HepG2 (cell line): ENCODE results near the gene GRM1. TPM values are rescaled to one million over a fixed set of nuclear protein-coding genes. Genes with fewer than 3 reads are reported as not detected.

Source experiments
- ATAC-seq: fragments of 200-7000 bp; cut with Tn5 transposase; 3 replicates; pipeline ENCODE4 v1.9.1; 2020; ENCODE audit warnings: mild to moderate bottlenecking, moderate library complexity
- BruUV-seq: library from RNA; stranded (reverse); fragments of 400-500 nt; replicated peaks from 2 replicates; lab custom pipeline; 2021; lab: Mats Ljungman, UMichigan
- CTCF ChIA-PET: fragments of 300-600 bp; formaldehyde crosslinking; extraction: SDS; loops from one replicate; lab custom pipeline; 2021; ENCODE audit warnings: low total read pairs, inconsistent platforms, low intra/inter-chr PET ratio; lab: Yijun Ruan, JAX
- POLR2A ChIA-PET: fragments of 350-600 bp; sonication (Branson Sonifier 250); formaldehyde crosslinking; loops from one replicate; lab custom pipeline; 2020; ENCODE audit warnings: antibody characterized with exemption, inconsistent platforms; lab: Yijun Ruan, JAX
- DNase-seq: peaks from one replicate; pipeline ENCODE4 v3.0.0-alpha.2; 2015; ENCODE audit warnings: low spot score
- FAIRE-seq: peaks from 3 replicates; lab custom pipeline; 2011; peaks lifted over from hg19 to GRCh38; lab: Jason Lieb, UNC
- H2AFZ ChIP-seq: one replicate; pipeline ENCODE4 v1.6.1; 2011; ENCODE audit warnings: low read length, inconsistent platforms
- H3K27ac ChIP-seq: fragments of 300-600 bp; 3 replicates; pipeline ENCODE4 v1.8.0; 2011; ENCODE audit warnings: mixed run types, mild to moderate bottlenecking, mixed read lengths, low read length, inconsistent platforms; ENCODE audit not compliant: insufficient read depth; ENCODE audit errors: extremely low read length
- H3K27me3 ChIP-seq, 2 experiments: fragments of 200-600 bp in 1 of 2; 2 replicates in 1 of 2; 3 replicates in 1 of 2; pipeline versions ENCODE4 v1.6.0 to v1.8.0; 2011; ENCODE audit warnings: low read length in 2 of 2, mild to moderate bottlenecking in 2 of 2, moderate library complexity in 2 of 2, inconsistent platforms in 1 of 2; ENCODE audit not compliant: insufficient read depth in 2 of 2, control insufficient read depth in 1 of 2
- H3K36me3 ChIP-seq, 2 experiments: fragments of 200-600 bp in 1 of 2; replicated peaks in 1 of 2; 2 replicates in 1 of 2; 3 replicates in 1 of 2; pipeline versions ENCODE4 v1.5.1 to v1.8.0; 2011; ENCODE audit warnings: low read length in 2 of 2, inconsistent platforms in 1 of 2; ENCODE audit not compliant: insufficient read depth in 2 of 2, control insufficient read depth in 1 of 2
- H3K4me1 ChIP-seq: 2 replicates; pipeline ENCODE4 v1.5.1; 2012; ENCODE audit warnings: low read length, inconsistent platforms; ENCODE audit not compliant: insufficient read depth
- H3K4me2 ChIP-seq: 2 replicates; pipeline ENCODE4 v1.6.0; 2011; ENCODE audit warnings: low read depth, low read length, inconsistent platforms
- H3K4me3 ChIP-seq, 3 experiments: fragments of 200-600 bp in 1 of 3; sonication (generic), shearing (Covaris generic) in 1 of 3; replicated peaks in 1 of 3; 2 replicates each; pipeline ENCODE4 v1.5.1; 2011 to 2016; ENCODE audit warnings: low read length in 3 of 3, inconsistent platforms in 2 of 3, low read depth in 2 of 3, mild to moderate bottlenecking in 2 of 3, control low read depth in 1 of 3, mixed read lengths in 1 of 3; ENCODE audit not compliant: insufficient read depth in 1 of 3
- H3K79me2 ChIP-seq: one replicate; pipeline ENCODE4 v1.6.1; 2011; ENCODE audit warnings: low read length, inconsistent platforms; ENCODE audit not compliant: insufficient read depth
- H3K9ac ChIP-seq: 2 replicates; pipeline ENCODE4 v1.6.0; 2011; ENCODE audit warnings: mild to moderate bottlenecking, low read depth, low read length, inconsistent platforms; ENCODE audit not compliant: insufficient read depth
- H3K9me3 ChIP-seq: 2 replicates; pipeline ENCODE4 v1.5.1; 2012; ENCODE audit warnings: mild to moderate bottlenecking, low read length
- H4K20me1 ChIP-seq: 2 replicates; pipeline ENCODE4 v1.6.0; 2011; ENCODE audit warnings: inconsistent platforms, mild to moderate bottlenecking, low read length, moderate library complexity; ENCODE audit not compliant: insufficient read depth
- HNF1B ChIP-seq: sonication (generic); formaldehyde crosslinking; IDR thresholded peaks from 2 replicates; pipeline ENCODE4 v1.5.1; 2020; ENCODE audit warnings: mild to moderate bottlenecking, moderate library complexity, missing genetic modification reagents
- LRRFIP1 ChIP-seq: sonication (generic); formaldehyde crosslinking; conservative IDR thresholded peaks from 2 replicates; pipeline ENCODE4 v1.4.0; 2020; ENCODE audit warnings: missing genetic modification reagents
- MTA1 ChIP-seq: sonication (generic); formaldehyde crosslinking; IDR thresholded peaks from 2 replicates; pipeline ENCODE4 v1.4.0; 2020; ENCODE audit warnings: missing genetic modification reagents, mild to moderate bottlenecking, borderline replicate concordance
- NFIB ChIP-seq: sonication (generic); formaldehyde crosslinking; IDR thresholded peaks from 2 replicates; pipeline ENCODE4 v1.9.0; 2021; ENCODE audit warnings: missing genetic modification reagents, mild to moderate bottlenecking, borderline replicate concordance
- POLR2AphosphoS2 ChIP-seq: IDR thresholded peaks from 2 replicates; pipeline ENCODE4 v1.6.1; 2011; ENCODE audit warnings: low read depth, low read length, improper control_type of control experiment
- SAFB2 ChIP-seq: sonication (generic); formaldehyde crosslinking; IDR thresholded peaks from 2 replicates; pipeline ENCODE4 v1.5.1; 2020; ENCODE audit warnings: missing genetic modification reagents, low read depth, mild to moderate bottlenecking, borderline replicate concordance
- STAT6 ChIP-seq: sonication (generic); formaldehyde crosslinking; IDR thresholded peaks from 2 replicates; pipeline ENCODE4 v1.4.0; 2020; ENCODE audit warnings: missing genetic modification reagents, mild to moderate bottlenecking, borderline replicate concordance
- TMF1 ChIP-seq: sonication (generic); formaldehyde crosslinking; IDR thresholded peaks from 2 replicates; pipeline ENCODE4 v1.8.1; 2022; ENCODE audit warnings: low read depth, missing genetic modification reagents
- ZNF225 ChIP-seq: sonication (generic); formaldehyde crosslinking; IDR thresholded peaks from 2 replicates; pipeline ENCODE4 v1.4.0; 2020; ENCODE audit warnings: mild to moderate bottlenecking, missing genetic modification reagents
- ZNF256 ChIP-seq: sonication (generic); formaldehyde crosslinking; conservative IDR thresholded peaks from 2 replicates; pipeline ENCODE4 v1.4.0; 2020; ENCODE audit warnings: missing genetic modification reagents
- ZNF414 ChIP-seq: sonication (generic); formaldehyde crosslinking; IDR thresholded peaks from 2 replicates; pipeline ENCODE4 v1.5.0; 2020; ENCODE audit warnings: missing genetic modification reagents
- ZNF564 ChIP-seq: sonication (generic); formaldehyde crosslinking; IDR thresholded peaks from 2 replicates; pipeline ENCODE4 v1.8.1; 2023; ENCODE audit warnings: mild to moderate bottlenecking, missing genetic modification reagents
- ZNF615 ChIP-seq: sonication (generic); formaldehyde crosslinking; IDR thresholded peaks from 2 replicates; pipeline ENCODE4 v1.5.0; 2020; ENCODE audit warnings: mild to moderate bottlenecking, missing genetic modification reagents, borderline replicate concordance
- ZNF644 ChIP-seq: IDR thresholded peaks from 2 replicates; pipeline ENCODE4 v1.6.1; 2016; ENCODE audit warnings: low read depth
- ZNF710 ChIP-seq: sonication (generic); formaldehyde crosslinking; IDR thresholded peaks from 2 replicates; pipeline ENCODE4 v1.5.0; 2020; ENCODE audit warnings: mild to moderate bottlenecking, missing genetic modification reagents, borderline replicate concordance
- WGBS: methylation state at CpG from one replicate; pipeline ENCODE4 v1.1.6; 2017; ENCODE audit warnings: low lambda C conversion rate; 5-methylcytosine and 5-hydroxymethylcytosine counted together
- in situ Hi-C: cut with HindIII; loops from 2 replicates; pipeline ENCODE4 v1.10.0; 2017; ENCODE audit warnings: low pct_unique_long_range_greater_than_20kb; ENCODE audit not compliant: extremely low pct_ligation_motif_present
- intact Hi-C: fragments of 100-400 bp; cut with micrococcal nuclease; formaldehyde crosslinking; loops from one replicate; pipeline ENCODE4 v1.10.0; 2022; ENCODE audit not compliant: unreplicated experiment
- polyA plus RNA-seq, 8 experiments: library from polyadenylated mRNA; depleted of rRNA in 3 of 8; stranded (reverse) in 7 of 8; unstranded in 1 of 8; fragments of >200 nt; fragmentation: Illumina TruSeq in 4 of 8; extraction: Trizol in 4 of 8; gene quantifications; 2 replicates each; pipeline versions ENCODE4 v1.2.1 to v1.2.3, GENCODE V29; 2011 to 2016; ENCODE audit warnings: low read depth in 4 of 8, missing spikeins in 1 of 8, mixed read lengths in 1 of 8; ENCODE audit not compliant: insufficient read depth in 1 of 8
- total RNA-seq, 5 experiments: library from RNA; depleted of rRNA; stranded (reverse); fragments of >200 nt; fragmentation: Illumina TruSeq; extraction: Trizol; gene quantifications; 2 replicates each; pipeline ENCODE4 v1.2.3, GENCODE V29; 2016; ENCODE audit warnings: low read depth in 1 of 5

GRM1 gene
- total and polyA plus RNA-seq, 2 of the 13 experiments (the other 11 are each of a cell fraction or from before 2014, with no cell fraction given) = 0.09 TPM; not detected in 1

- TF ChIP-seq HNF1B (CRISPR knock-in tag) (no peak), ZNF414 (no peak), ZNF644 (CRISPR knock-in tag) (no peak), NFIB (CRISPR knock-in tag) (no peak), SAFB2 (no peak), POLR2AphosphoS2 (no peak), LRRFIP1 (no peak), ZNF615 (CRISPR knock-in tag) (no peak), ZNF564 (no peak), TMF1 (no peak), ZNF710 (CRISPR knock-in tag) (no peak), ZNF256 (no peak), STAT6 (CRISPR knock-in tag) (no peak), MTA1 (CRISPR knock-in tag) (no peak), ZNF225 (CRISPR knock-in tag) (no peak)
- TF ChIP-seq, all 625 proteins: peak for 0
- no peak for DNase-seq
- no peak for ATAC-seq
- Histone ChIP-seq H3K9me3 (no peaks in the 10 kb centered on the region), H3K79me2 (no peaks in the 10 kb centered on the region), H2AFZ (no peak overlapping the region), H3K4me1 (no peaks in the 10 kb centered on the region), H3K4me2 (no peak overlapping the region), H3K27ac (no peak overlapping the region), H3K9ac (no peak overlapping the region), H4K20me1 (no peaks in the 10 kb centered on the region), H3K27me3 (no peaks in the 10 kb centered on the region), H3K36me3 (no peaks in the 10 kb centered on the region), H3K4me3 (no peak overlapping the region)
- POLR2A ChIA-PET = no interaction called here
- 0% methylated on average over 3 of the region's 3 CpGs for WGBS
- BruUV-seq = no TSS peak
- intact Hi-C loops (no loop called here), in situ Hi-C loops (no loop called here)
- FAIRE-seq = no peak
- CTCF ChIA-PET = no interaction called here
These were observed 302.2 kb downstream of the GRM1 start for GRCh38 chr6:146331013-146331412.
